Astrocyte (in vitro differentiated cells and primary cell): Measurements from ENCODE around the gene IFITM2.
"Not testable (repeated sequence)": the region's sequence is repeated elsewhere in the genome, so short reads cannot be mapped to it uniquely, and the experiment has no call there.

Experiments
- EZH2 ChIP-seq: IDR thresholded peaks from 2 replicates; pipeline ENCODE4 v1.6.1; 2012; ENCODE audit warnings: mild to moderate bottlenecking, low read length, inconsistent platforms; ENCODE audit not compliant: insufficient read depth
- TF ChIP-seq, protein P1 (sequence below): IDR thresholded peaks from 2 replicates; pipeline ENCODE4 v1.5.1; 2011; ENCODE audit warnings: low read depth, mild to moderate bottlenecking, inconsistent platforms, low read length, moderate library complexity; ENCODE audit not compliant: insufficient read depth

DNA sequence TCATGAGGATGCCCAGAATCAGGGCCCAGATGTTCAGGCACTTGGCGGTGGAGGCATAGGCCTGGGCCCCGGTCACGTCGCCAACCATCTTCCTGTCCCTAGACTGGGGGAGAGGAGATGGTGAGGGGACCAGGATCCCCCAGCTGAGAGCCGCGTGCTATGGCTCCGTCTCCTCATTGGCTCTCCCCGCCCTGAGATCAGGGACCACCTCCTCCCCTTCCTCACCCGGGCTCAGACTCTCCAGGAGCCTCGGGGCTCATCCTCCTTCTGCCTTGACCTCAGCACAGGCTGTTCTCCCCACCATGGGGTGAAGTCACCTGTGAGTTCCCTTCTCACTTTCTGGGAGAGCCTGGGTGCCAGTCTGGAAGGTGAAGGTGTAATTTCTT is 12.3 kb downstream of the IFITM2 start:
- not testable (repeated sequence) for TF ChIP-seq EZH2
- TF ChIP-seq, protein P1, sequence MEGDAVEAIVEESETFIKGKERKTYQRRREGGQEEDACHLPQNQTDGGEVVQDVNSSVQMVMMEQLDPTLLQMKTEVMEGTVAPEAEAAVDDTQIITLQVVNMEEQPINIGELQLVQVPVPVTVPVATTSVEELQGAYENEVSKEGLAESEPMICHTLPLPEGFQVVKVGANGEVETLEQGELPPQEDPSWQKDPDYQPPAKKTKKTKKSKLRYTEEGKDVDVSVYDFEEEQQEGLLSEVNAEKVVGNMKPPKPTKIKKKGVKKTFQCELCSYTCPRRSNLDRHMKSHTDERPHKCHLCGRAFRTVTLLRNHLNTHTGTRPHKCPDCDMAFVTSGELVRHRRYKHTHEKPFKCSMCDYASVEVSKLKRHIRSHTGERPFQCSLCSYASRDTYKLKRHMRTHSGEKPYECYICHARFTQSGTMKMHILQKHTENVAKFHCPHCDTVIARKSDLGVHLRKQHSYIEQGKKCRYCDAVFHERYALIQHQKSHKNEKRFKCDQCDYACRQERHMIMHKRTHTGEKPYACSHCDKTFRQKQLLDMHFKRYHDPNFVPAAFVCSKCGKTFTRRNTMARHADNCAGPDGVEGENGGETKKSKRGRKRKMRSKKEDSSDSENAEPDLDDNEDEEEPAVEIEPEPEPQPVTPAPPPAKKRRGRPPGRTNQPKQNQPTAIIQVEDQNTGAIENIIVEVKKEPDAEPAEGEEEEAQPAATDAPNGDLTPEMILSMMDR, result not testable (repeated sequence)
